ENCODE measurements around the gene ZFAND3. TPM values are rescaled to one million over a fixed set of nuclear protein-coding genes. Genes with fewer than 3 reads are reported as not detected.

Gene ZFAND3
- polyA plus RNA-seq, 1 of the 3 experiments (the other 2 are of a cell fraction) = 16.7 TPM

GRCh38 chr6:38080889-38081288, 261.4 kb downstream of the ZFAND3 start:
- Histone ChIP-seq H3K79me2 (ENCODE audit: insufficient read depth) (peaks cover 28% of the 10 kb centered on the region; the same call in 1 of the 2 replicates), H3F3A (replicated peaks; ENCODE audit: insufficient read depth) (no peaks in the 10 kb centered on the region), H3K27me3 (ENCODE audit: insufficient read depth) (no peaks in the 10 kb centered on the region), H2AFZ (ENCODE audit: low read depth) (no peak overlapping the region), H3K27ac (ENCODE audit: low read depth in 2 of 2, low read length in 1 of 2) (no peak overlapping the region), H3K9ac (no peak overlapping the region), H3K4me3 (ENCODE audit: low read depth in 2 of 2, low read length in 1 of 2) (no peak overlapping the region), H3K36me3 (replicated peaks in 1 of 2; ENCODE audit: control insufficient read depth in 1 of 2, insufficient read depth in 2 of 2, low read length in 1 of 2) (peaks cover 23 to 34% of the 10 kb centered on the region in 2 experiments), H3K9me2 (no peaks in the 10 kb centered on the region), H3K4me1 (ENCODE audit: control insufficient read depth in 1 of 2, insufficient read depth in 2 of 2, low read depth in 1 of 2, low read length in 1 of 2) (peaks cover 0 to 8% of the 10 kb centered on the region in 2 experiments; a peak in 2 of 4 replicates), H3K4me2 (no peak overlapping the region), H4K20me1 (ENCODE audit: insufficient read depth) (peaks cover 29% of the 10 kb centered on the region), H3K9me3 (no peaks in the 10 kb centered on the region)
- TF ChIP-seq EZH2phosphoT487 (IDR thresholded peaks at IDR 0.05; ENCODE audit: borderline replicate concordance, low read depth) = no peak
- TF ChIP-seq ELF1 (IDR thresholded peaks at IDR 0.05) = no peak
- TF ChIP-seq MXI1 (IDR thresholded peaks at IDR 0.05; ENCODE audit: low read depth, low read length) = no peak
- no peak for TF ChIP-seq NRF1 (IDR thresholded peaks at IDR 0.05; ENCODE audit: low read depth, low read length)
- no peak for TF ChIP-seq MEF2A (IDR thresholded peaks at IDR 0.05; ENCODE audit: borderline replicate concordance, low read depth)
- no peak for TF ChIP-seq GATA2 (CRISPR knock-in tag; IDR thresholded peaks at IDR 0.05)
- TF ChIP-seq NFIC (IDR thresholded peaks at IDR 0.05; ENCODE audit: borderline replicate concordance) = no peak
- TF ChIP-seq PBX3 (IDR thresholded peaks at IDR 0.05) = no peak
- TF ChIP-seq POLR2AphosphoS5 (IDR thresholded peaks at IDR 0.05; ENCODE audit: low read depth, low read length) = no peak
- TF ChIP-seq FOSL2 (IDR thresholded peaks at IDR 0.05; ENCODE audit: borderline replicate concordance, low read depth) = no peak
- no peak for TF ChIP-seq RAD21 (IDR thresholded peaks at IDR 0.05; ENCODE audit: low read length)
- TF ChIP-seq RCOR1 (IDR thresholded peaks at IDR 0.05; ENCODE audit: low read length) = no peak
- no peak for TF ChIP-seq CHD2 (IDR thresholded peaks at IDR 0.05; ENCODE audit: low read length, partially characterized antibody)
- TF ChIP-seq, protein P1, sequence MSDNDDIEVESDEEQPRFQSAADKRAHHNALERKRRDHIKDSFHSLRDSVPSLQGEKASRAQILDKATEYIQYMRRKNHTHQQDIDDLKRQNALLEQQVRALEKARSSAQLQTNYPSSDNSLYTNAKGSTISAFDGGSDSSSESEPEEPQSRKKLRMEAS (IDR thresholded peaks at IDR 0.05; ENCODE audit: low read depth) = no peak
- TF ChIP-seq USF2 (IDR thresholded peaks at IDR 0.05; ENCODE audit: borderline replicate concordance, low read depth, low read length) = no peak
- TF ChIP-seq RFX5 (IDR thresholded peaks at IDR 0.05; ENCODE audit: low read length) = no peak
- TF ChIP-seq GABPA (IDR thresholded peaks at IDR 0.05; ENCODE audit: low read depth) = no peak
- TF ChIP-seq, protein P2, sequence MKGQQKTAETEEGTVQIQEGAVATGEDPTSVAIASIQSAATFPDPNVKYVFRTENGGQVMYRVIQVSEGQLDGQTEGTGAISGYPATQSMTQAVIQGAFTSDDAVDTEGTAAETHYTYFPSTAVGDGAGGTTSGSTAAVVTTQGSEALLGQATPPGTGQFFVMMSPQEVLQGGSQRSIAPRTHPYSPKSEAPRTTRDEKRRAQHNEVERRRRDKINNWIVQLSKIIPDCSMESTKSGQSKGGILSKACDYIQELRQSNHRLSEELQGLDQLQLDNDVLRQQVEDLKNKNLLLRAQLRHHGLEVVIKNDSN (IDR thresholded peaks at IDR 0.05; ENCODE audit: borderline replicate concordance, low read depth) = no peak
- TF ChIP-seq, protein P3, sequence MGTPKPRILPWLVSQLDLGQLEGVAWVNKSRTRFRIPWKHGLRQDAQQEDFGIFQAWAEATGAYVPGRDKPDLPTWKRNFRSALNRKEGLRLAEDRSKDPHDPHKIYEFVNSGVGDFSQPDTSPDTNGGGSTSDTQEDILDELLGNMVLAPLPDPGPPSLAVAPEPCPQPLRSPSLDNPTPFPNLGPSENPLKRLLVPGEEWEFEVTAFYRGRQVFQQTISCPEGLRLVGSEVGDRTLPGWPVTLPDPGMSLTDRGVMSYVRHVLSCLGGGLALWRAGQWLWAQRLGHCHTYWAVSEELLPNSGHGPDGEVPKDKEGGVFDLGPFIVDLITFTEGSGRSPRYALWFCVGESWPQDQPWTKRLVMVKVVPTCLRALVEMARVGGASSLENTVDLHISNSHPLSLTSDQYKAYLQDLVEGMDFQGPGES (IDR thresholded peaks at IDR 0.05; ENCODE audit: low read depth, low read length) = no peak
- no peak for DNase-seq
- POLR2A ChIA-PET = no interaction called here
- CTCF ChIA-PET = interaction anchor here (2.0 kb wide), 1 partner anchor 12 kb away, joined by 9 read pairs; no protein-coding TSS in a partner anchor
- 95% methylated on average over 2 of the region's 2 CpGs for WGBS (ENCODE audit: low lambda C conversion rate)

All from SK-N-SH (cell line).